DND-41 (cell line): ENCODE results near the gene LHX5.

Experiments
- CTCF ChIP-seq: IDR thresholded peaks from 2 replicates; pipeline ENCODE4 v1.5.1; 2012; ENCODE audit warnings: borderline replicate concordance, low read length, moderate library complexity, mild to moderate bottlenecking; ENCODE audit not compliant: poor library complexity, severe bottlenecking; ENCODE audit errors: extremely low read depth
- EZH2 ChIP-seq: IDR thresholded peaks from 3 replicates; pipeline ENCODE4 v1.6.1; 2012; ENCODE audit warnings: borderline replicate concordance, low read depth, mild to moderate bottlenecking, moderate library complexity, low read length, inconsistent platforms; ENCODE audit not compliant: severe bottlenecking

- TF ChIP-seq CTCF (no peak), EZH2 (no peak)
Measured at GRCh38 chr12:113486722-113487121, 15.1 kb upstream of the LHX5 start.
